Nephron progenitor cell (in vitro differentiated cells): Measurements from ENCODE around the gene ICE1.

Experiments
- DNase-seq: peaks from one replicate; pipeline ENCODE4 v3.0.0; 2021
- H3K27ac Mint-ChIP-seq: 2 replicates; pipeline ENCODE4 v1.8.0; 2021; ENCODE audit warnings: mild to moderate bottlenecking, moderate library complexity, mixed read lengths
- H3K27me3 Mint-ChIP-seq: 2 replicates; pipeline ENCODE4 v1.8.0; 2021; ENCODE audit warnings: mild to moderate bottlenecking, low read depth, mixed read lengths; ENCODE audit not compliant: poor library complexity
- H3K36me3 Mint-ChIP-seq: 2 replicates; pipeline ENCODE4 v1.8.0; 2021; ENCODE audit warnings: low read depth, mixed read lengths
- H3K4me1 Mint-ChIP-seq: 2 replicates; pipeline ENCODE4 v1.8.0; 2021; ENCODE audit warnings: mixed read lengths
- H3K4me3 Mint-ChIP-seq: 2 replicates; pipeline ENCODE4 v1.8.0; 2021; ENCODE audit warnings: mild to moderate bottlenecking, moderate library complexity, mixed read lengths
- H3K9me3 Mint-ChIP-seq: 2 replicates; pipeline ENCODE4 v1.8.0; 2021; ENCODE audit warnings: mild to moderate bottlenecking, moderate library complexity, mixed read lengths
- TF ChIP-seq, protein P1 (sequence below): fragments of 200-600 bp; sonication (generic); IDR thresholded peaks from 2 replicates; pipeline ENCODE4 v1.5.0; 2021; ENCODE audit warnings: antibody characterized with exemption

ICE1 gene

DNA sequence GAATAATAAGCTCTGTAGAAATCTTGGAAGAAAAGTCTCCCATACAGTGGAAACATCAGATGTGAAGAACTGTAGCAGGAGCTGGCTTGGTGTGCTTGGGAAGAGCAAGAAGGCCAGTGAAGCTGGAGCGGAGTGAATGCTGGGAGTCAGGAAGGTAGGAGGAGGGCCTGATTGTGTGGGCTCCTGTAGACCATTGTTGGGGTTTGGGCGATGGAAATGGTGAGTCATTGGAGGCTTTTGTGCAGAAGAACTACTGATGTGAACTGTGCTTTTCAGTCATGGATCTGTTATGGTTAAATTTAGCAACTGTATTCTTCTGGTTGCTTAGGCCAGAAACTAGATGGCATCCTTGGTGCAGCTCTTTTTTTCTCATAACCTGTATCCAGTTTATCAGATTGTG lies 2.3 kb downstream of the ICE1 start:
- no peak for DNase-seq
- Mint-ChIP-seq H3K4me1 (peaks cover 17% of the 10 kb centered on the region), H3K27me3 (no peaks in the 10 kb centered on the region), H3K36me3 (no peaks in the 10 kb centered on the region), H3K9me3 (no peaks in the 10 kb centered on the region), H3K4me3 (no peak overlapping the region), H3K27ac (no peak overlapping the region)
- TF ChIP-seq, protein P1, sequence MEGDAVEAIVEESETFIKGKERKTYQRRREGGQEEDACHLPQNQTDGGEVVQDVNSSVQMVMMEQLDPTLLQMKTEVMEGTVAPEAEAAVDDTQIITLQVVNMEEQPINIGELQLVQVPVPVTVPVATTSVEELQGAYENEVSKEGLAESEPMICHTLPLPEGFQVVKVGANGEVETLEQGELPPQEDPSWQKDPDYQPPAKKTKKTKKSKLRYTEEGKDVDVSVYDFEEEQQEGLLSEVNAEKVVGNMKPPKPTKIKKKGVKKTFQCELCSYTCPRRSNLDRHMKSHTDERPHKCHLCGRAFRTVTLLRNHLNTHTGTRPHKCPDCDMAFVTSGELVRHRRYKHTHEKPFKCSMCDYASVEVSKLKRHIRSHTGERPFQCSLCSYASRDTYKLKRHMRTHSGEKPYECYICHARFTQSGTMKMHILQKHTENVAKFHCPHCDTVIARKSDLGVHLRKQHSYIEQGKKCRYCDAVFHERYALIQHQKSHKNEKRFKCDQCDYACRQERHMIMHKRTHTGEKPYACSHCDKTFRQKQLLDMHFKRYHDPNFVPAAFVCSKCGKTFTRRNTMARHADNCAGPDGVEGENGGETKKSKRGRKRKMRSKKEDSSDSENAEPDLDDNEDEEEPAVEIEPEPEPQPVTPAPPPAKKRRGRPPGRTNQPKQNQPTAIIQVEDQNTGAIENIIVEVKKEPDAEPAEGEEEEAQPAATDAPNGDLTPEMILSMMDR = no peak

DNA sequence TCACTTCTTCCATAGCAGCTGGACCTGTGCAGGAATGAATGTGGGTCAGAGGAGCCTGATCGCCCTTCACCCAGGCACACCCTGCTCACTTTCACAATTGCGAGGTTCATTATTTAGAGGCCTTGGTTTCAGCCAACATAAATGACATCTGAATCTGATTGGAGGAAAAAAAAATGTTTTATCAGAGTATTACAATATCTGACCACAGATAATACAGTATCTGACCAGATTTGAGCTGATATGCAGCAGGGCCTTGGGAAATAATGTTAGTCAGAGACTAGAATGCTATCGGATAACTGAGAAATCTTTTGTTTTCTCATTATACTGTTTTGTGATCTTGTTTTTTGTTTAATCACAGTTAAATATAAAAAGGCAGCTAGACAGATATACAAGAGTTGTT lies 7.7 kb downstream of the ICE1 start:
- peaks cover 30% of the 10 kb centered on the region for H3K4me1 Mint-ChIP-seq
- H3K27ac Mint-ChIP-seq = no peak overlapping the region
- no peak overlapping the region for H3K4me3 Mint-ChIP-seq
- DNase-seq = no peak
- no peaks in the 10 kb centered on the region for H3K9me3 Mint-ChIP-seq
- H3K27me3 Mint-ChIP-seq = no peaks in the 10 kb centered on the region
- TF ChIP-seq, protein P1 = no peak
- H3K36me3 Mint-ChIP-seq = no peaks in the 10 kb centered on the region

DNA sequence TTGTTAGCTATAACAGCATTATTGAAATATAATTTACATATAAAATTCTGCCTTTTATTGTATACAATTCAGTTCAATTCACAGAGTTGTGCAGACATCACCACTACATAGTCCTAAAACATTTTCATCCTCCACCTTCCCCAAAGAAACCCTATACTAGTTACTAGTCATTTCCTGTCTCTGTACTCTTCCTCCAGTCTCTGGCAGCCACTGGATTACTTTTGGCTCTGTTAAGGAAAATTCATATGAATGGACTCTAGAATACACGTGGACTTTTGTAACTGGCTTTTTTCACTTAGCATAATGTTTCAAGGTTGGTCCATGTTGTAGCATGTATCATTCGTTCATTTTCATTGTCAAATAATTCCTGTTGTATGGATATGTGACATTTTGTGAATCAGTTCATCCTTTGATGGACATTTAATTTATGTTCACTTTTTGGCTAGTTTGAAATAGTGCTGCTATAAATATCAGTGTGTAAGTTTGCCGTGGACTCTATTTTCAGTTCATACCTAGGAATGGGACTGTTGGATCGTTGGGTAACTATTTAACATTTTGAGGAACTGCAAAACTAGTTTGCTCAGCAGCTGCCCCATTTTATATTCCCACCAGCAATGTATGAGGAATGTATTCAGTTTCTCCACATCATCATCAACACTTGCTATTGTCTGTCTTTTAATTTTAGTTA lies 9.7 kb downstream of the ICE1 start:
- peaks cover 30% of the 10 kb centered on the region for H3K4me1 Mint-ChIP-seq
- peaks cover 1% of the 10 kb centered on the region for H3K36me3 Mint-ChIP-seq
- H3K27ac Mint-ChIP-seq = no peak overlapping the region
- TF ChIP-seq, protein P1 = no peak
- H3K27me3 Mint-ChIP-seq = no peaks in the 10 kb centered on the region
- no peak for DNase-seq
- no peaks in the 10 kb centered on the region for H3K9me3 Mint-ChIP-seq
- H3K4me3 Mint-ChIP-seq = no peak overlapping the region

GRCh38 chr5:5436203-5436760 lies 13.8 kb downstream of the ICE1 start:
- Mint-ChIP-seq H3K4me1 (peaks cover 21% of the 10 kb centered on the region), H3K36me3 (peaks cover 15% of the 10 kb centered on the region), H3K27me3 (no peaks in the 10 kb centered on the region), H3K4me3 (no peak overlapping the region), H3K9me3 (no peaks in the 10 kb centered on the region), H3K27ac (no peak overlapping the region)
- TF ChIP-seq, protein P1 = no peak
- DNase-seq = no peak

- Mint-ChIP-seq H3K27me3 (no peaks in the 10 kb centered on the region), H3K36me3 (peaks cover 16% of the 10 kb centered on the region), H3K9me3 (no peaks in the 10 kb centered on the region), H3K27ac (no peak overlapping the region), H3K4me1 (peaks cover 11% of the 10 kb centered on the region), H3K4me3 (no peak overlapping the region)
- DNase-seq = no peak
- TF ChIP-seq, protein P1 = no peak
Measured at GRCh38 chr5:5437227-5438172, 15.0 kb downstream of the ICE1 start.
